HL-60/S4 treated with phorbol 12-myristate 13-acetate at 8.2 ng/mL for 4 days and 3 days (cell line): ENCODE results near the gene B3GNT7.
"Not testable (repeated sequence)": the region's sequence is repeated elsewhere in the genome, so short reads cannot be mapped to it uniquely, and the experiment has no call there.

Source experiments
- in situ Hi-C: fragments of 300-500 bp; cut with MboI; formaldehyde crosslinking; loops from 2 replicates; pipeline ENCODE4 v1.15.0; 2022; ENCODE audit warnings: low sequenced_read_pairs

Gene B3GNT7

GRCh38 chr2:231399046-231399852 is 3.7 kb downstream of the B3GNT7 start:
- in situ Hi-C loops, result no loop called here

GRCh38 chr2:231399853-231400680 is 4.6 kb downstream of the B3GNT7 start:
- in situ Hi-C loops, result no loop called here

DNA sequence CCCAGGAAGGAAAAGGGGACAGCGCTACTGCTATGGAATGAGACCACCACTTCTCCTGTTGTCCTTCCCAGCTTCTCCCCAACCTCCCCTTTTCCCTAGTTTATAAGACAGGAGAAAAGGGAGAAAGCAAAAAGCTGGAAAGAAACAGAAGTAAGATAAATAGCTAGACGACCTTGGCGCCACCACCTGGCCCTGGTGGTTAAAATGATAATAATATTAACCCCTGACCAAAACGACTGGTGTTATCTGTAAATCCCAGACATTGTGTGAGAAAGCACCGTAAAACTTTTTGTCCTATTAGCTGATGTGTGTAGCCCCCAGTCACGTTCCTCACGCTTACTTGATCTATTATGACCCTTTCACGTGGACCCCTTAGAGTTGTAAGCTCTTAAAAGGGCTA is 5.2 kb downstream of the B3GNT7 start:
- in situ Hi-C loops, result not testable (repeated sequence)

- in situ Hi-C loops, result not testable (repeated sequence)
Observed at GRCh38 chr2:231401101-231401500, 5.6 kb downstream of the B3GNT7 start.

DNA sequence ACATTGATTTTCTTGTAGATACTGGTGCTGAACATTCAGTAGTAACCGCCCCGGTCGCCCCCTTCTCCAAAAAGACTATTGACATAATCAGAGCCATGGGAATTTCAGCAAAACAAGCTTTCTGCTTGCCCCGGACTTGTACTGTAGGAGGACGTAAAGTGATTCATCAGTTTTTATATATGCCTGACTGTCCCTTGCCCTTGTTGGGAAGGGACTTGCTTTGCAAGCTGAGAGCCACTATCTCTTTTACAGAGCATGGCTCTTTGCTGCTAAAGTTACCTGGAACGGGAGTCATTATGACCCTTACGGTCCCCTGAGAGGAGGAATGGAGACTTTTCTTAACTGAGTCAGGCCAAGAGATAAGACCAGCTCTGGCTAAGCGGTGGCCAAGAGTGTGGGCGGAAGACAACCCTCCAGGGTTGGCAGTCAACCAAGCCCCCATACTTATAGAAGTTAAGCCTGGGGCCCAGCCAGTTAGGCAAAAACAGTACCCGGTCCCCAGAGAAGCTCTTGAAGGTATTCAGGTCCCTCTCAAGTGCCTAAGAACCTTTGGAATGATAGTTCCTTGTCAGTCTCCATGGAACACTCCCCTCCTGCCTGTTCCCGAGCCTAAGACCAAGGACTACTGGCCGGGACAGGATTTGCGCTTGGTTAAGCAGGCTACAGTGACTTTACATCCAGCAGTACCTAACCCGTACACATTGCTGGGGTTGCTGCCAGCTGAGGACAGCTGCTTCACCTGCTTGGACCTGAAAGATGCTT is 8.1 kb downstream of the B3GNT7 start:
- in situ Hi-C loops, result not testable (repeated sequence)

- in situ Hi-C loops, result not testable (repeated sequence)
Observed at GRCh38 chr2:231404183-231404578, 8.7 kb downstream of the B3GNT7 start.

DNA sequence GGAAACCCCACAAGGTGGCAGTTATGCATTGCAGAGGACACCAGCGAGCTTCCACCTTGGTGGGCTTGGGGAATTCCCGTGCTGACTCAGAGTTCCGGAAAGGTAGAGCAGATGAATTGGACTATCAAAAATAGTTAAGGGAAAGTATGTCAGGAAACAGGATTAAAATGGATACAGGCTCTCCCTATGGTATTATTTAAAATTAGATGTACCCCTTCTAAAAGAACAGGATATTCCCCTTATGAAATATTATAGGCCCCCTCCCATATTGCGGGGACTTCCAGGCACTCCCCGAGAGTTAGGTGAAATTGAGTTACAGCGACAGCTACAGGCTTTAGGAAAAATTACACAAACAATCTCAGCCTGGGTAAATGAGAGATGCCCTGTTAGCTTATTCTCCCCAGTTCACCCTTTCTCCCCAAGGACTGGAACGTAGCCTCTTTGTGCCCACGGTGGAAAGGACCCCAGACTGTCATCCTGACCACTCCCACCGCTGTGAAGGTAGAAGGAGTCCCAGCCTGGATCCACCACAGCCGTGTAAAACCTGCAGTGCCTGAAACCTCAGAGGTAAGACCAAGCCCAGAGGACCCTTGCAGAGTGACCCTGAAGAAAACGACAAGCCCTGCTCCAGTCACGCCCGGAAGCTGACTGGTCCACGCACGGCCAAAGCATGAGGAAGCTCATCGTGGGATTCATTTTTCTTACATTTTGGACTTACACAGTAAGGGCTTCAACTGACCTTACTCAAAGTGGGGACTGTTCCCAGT is 10.3 kb downstream of the B3GNT7 start:
- in situ Hi-C loops, result not testable (repeated sequence)

- in situ Hi-C loops, result not testable (repeated sequence)
Observed at GRCh38 chr2:231407686-231408085, 12.2 kb downstream of the B3GNT7 start.

DNA sequence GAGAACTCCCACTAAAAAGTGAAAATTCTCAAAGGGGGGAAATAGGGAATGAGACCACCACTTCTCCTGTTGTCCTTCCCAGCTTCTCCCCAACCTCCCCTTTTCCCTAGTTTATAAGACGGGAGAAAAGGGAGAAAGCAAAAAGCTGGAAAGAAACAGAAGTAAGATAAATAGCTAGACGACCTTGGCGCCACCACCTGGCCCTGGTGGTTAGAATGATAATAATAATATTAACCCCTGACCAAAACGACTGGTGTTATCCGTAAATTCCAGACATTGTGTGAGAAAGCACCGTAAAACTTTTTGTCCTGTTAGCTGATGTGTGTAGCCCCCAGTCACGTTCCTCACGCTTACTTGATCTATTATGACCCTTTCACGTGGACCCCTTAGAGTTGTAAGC is 12.8 kb downstream of the B3GNT7 start:
- in situ Hi-C loops, result not testable (repeated sequence)

DNA sequence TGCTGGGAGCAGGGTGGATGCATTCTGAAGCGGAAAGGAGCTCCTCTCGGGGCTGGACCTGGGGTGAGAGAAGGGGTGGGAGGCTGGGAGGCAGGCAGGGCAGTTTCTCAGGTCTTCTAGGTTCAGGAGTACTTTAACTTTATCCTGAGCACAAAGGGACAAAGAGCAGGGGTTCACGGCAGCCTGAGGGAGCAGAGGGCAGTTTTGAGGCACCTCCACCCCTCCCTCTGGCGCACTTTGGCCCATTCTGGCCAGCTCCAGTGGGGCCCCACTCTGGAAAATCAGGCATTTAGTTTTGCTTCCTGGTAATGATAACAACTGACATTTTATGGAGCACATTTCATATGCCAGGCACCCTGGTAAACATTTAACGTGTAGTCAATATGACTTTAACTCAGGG is 14.3 kb downstream of the B3GNT7 start:
- in situ Hi-C loops, result no loop called here

DNA sequence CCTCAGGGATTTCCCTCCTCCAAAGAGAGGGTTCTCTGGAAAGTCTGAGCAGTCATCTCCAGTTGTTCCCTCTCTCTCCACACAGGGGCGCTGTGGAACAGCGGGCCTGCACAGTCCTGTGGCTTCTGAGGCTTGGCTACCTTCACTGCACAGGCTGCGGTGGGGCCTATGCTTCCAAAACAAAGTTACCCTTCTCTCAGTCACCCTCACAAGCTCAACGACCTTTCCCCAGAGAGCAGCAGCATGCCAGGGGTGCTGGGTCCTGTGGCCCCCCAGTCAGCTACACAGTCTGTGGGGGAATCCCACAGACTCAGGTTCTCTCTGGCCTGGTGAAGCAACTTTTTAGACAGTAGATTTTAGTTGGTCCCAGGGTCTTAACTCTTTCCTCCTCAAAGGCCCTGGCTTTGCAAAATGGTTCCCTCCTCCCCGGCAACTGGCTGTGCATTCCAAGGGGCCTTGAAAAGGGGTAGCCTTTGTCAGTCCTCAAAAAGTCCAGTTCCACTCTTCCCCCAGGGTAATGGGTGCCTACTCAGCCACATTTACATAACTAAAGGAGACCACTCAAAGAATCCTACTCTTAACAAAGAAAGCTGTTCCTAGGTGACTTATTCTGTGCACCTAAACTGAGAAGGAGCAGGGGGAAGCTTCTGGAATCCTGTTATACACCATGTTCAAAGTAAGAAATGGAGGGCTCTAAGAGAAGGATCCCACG is 14.9 kb downstream of the B3GNT7 start:
- in situ Hi-C loops, result no loop called here

- in situ Hi-C loops, result no loop called here
Observed at GRCh38 chr2:231411237-231411636, 15.7 kb downstream of the B3GNT7 start.

- in situ Hi-C loops, result no loop called here
Observed at GRCh38 chr2:231411831-231412617, 16.5 kb downstream of the B3GNT7 start.

GRCh38 chr2:231412618-231412963 is 17.1 kb downstream of the B3GNT7 start:
- in situ Hi-C loops, result no loop called here

GRCh38 chr2:231413456-231413855 is 17.9 kb downstream of the B3GNT7 start:
- in situ Hi-C loops, result no loop called here

DNA sequence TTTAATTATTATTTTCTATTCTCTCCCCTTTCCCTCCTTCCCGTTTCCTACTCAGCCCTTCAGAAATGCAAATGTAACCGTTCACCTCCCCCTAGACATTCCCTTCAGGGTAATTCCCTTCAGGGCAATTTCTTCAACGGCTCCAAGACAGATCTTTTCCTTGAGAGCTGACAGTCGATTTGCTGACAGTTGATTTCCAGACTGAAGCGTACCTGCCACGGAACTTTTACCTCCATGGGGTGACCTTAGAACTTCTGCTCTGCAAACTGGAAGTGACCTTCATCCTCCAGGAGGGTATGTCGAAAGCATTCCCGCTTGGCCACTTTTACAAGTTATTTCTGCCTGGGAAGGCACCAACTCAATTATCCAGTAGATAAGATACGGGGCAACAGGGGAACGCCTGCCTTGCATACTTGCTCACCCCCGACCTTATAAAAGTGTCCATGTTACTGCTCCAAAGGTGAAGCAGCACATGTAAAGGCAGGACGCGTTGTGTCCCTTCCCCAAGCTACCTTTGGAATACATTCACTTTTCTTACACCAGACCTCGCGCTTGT is 18.5 kb downstream of the B3GNT7 start:
- in situ Hi-C loops, result no loop called here

GRCh38 chr2:231415029-231415428 is 19.5 kb downstream of the B3GNT7 start:
- in situ Hi-C loops, result no loop called here

DNA sequence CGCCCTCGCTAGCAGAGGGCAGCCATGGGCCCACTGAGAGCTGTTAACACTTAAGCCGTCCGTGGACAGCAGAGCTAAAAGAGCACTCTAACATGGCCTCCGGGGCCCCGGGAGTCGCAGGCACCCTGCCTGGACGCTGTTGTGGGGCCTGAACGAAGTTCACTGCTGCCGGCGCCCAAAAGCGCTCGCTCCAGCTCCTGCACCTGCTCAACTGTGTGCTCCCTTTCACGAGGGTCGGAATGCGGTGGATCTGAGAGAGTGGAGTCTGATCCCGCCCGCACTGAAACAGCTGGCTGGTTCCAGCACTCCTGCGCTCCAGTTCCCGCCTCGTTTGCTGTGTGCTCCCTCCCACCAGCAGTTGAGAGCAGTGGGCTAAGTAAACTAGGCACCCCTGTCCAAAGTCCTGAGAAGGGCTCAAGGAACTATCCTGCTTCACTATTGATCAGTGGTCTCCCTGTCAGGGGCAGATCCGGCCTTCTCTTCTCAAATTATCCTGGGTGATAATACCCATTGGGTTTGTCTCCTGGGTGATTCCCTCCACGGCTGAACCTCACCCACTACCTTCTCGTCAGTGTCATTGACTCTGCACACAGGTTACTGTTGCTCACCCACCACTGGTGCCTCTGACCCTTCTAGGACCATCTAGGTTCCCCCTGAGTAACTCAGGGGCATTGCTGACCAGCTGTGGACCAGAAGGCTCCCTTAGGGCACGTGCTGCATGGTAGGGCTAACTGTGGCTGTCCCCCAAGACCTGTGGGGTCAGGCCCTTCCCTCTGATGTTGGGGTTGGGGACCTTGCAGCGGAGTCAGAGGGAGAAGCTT is 23.5 kb downstream of the B3GNT7 start:
- in situ Hi-C loops, result no loop called here
